HL-60 (cell line): ENCODE measurements around the gene PRDM16.

Experiments used
- DNase-seq, 2 experiments: peaks; one replicate each; pipeline ENCODE4 v3.0.0-alpha.2; 2010 to 2020; ENCODE audit warnings: low read depth in 1 of 2, low spot score in 1 of 2
- H3K27ac ChIP-seq: fragments of 250-450 bp; sonication (Bioruptor Pico); replicated peaks from 2 replicates; pipeline ENCODE4 v1.5.1; 2020; ENCODE audit warnings: mild to moderate bottlenecking, moderate library complexity
- H3K27me3 ChIP-seq: fragments of 250-450 bp; sonication (Bioruptor Pico); 2 replicates; pipeline ENCODE4 v1.5.1; 2021; ENCODE audit warnings: mild to moderate bottlenecking, moderate library complexity; ENCODE audit not compliant: insufficient read depth, poor library complexity, severe bottlenecking
- H3K4me3 ChIP-seq: replicated peaks from 2 replicates; pipeline ENCODE4 v1.5.1; 2011; ENCODE audit warnings: mild to moderate bottlenecking, control low read depth, low read length; ENCODE audit not compliant: insufficient read depth
- GABPA ChIP-seq: IDR thresholded peaks from 2 replicates; pipeline ENCODE4 v1.6.1; 2012; ENCODE audit warnings: low read depth
- POLR2AphosphoS5 ChIP-seq: IDR thresholded peaks from 2 replicates; pipeline ENCODE4 v1.6.1; 2012; ENCODE audit warnings: low read depth
- SPI1 ChIP-seq: IDR thresholded peaks from 2 replicates; pipeline ENCODE4 v1.6.1; 2012; ENCODE audit warnings: low read depth, mild to moderate bottlenecking, borderline replicate concordance
- TF ChIP-seq, protein P1 (sequence below): IDR thresholded peaks from 2 replicates; pipeline ENCODE4 v1.6.1; 2012; ENCODE audit warnings: low read depth; ENCODE audit not compliant: insufficient replicate concordance
- TF ChIP-seq, protein P2 (sequence below): IDR thresholded peaks from one replicate; pipeline ENCODE4 v1.5.1; 2011; ENCODE audit warnings: low read length, control low read depth, inconsistent platforms; ENCODE audit not compliant: insufficient read depth

PRDM16 gene

DNA sequence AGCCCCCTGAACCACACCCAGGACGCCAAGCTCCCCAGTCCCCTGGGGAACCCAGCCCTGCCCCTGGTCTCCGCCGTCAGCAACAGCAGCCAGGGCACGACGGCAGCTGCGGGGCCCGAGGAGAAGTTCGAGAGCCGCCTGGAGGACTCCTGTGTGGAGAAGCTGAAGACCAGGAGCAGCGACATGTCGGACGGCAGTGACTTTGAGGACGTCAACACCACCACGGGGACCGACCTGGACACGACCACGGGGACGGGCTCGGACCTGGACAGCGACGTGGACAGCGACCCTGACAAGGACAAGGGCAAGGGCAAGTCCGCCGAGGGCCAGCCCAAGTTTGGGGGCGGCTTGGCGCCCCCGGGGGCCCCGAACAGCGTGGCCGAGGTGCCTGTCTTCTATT lies 342.8 kb downstream of the PRDM16 start:
- TF ChIP-seq SPI1: no peak
- TF ChIP-seq, protein P1, sequence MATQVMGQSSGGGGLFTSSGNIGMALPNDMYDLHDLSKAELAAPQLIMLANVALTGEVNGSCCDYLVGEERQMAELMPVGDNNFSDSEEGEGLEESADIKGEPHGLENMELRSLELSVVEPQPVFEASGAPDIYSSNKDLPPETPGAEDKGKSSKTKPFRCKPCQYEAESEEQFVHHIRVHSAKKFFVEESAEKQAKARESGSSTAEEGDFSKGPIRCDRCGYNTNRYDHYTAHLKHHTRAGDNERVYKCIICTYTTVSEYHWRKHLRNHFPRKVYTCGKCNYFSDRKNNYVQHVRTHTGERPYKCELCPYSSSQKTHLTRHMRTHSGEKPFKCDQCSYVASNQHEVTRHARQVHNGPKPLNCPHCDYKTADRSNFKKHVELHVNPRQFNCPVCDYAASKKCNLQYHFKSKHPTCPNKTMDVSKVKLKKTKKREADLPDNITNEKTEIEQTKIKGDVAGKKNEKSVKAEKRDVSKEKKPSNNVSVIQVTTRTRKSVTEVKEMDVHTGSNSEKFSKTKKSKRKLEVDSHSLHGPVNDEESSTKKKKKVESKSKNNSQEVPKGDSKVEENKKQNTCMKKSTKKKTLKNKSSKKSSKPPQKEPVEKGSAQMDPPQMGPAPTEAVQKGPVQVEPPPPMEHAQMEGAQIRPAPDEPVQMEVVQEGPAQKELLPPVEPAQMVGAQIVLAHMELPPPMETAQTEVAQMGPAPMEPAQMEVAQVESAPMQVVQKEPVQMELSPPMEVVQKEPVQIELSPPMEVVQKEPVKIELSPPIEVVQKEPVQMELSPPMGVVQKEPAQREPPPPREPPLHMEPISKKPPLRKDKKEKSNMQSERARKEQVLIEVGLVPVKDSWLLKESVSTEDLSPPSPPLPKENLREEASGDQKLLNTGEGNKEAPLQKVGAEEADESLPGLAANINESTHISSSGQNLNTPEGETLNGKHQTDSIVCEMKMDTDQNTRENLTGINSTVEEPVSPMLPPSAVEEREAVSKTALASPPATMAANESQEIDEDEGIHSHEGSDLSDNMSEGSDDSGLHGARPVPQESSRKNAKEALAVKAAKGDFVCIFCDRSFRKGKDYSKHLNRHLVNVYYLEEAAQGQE: no peak
- no peak for TF ChIP-seq POLR2AphosphoS5
- TF ChIP-seq GABPA: no peak
- TF ChIP-seq, protein P2, sequence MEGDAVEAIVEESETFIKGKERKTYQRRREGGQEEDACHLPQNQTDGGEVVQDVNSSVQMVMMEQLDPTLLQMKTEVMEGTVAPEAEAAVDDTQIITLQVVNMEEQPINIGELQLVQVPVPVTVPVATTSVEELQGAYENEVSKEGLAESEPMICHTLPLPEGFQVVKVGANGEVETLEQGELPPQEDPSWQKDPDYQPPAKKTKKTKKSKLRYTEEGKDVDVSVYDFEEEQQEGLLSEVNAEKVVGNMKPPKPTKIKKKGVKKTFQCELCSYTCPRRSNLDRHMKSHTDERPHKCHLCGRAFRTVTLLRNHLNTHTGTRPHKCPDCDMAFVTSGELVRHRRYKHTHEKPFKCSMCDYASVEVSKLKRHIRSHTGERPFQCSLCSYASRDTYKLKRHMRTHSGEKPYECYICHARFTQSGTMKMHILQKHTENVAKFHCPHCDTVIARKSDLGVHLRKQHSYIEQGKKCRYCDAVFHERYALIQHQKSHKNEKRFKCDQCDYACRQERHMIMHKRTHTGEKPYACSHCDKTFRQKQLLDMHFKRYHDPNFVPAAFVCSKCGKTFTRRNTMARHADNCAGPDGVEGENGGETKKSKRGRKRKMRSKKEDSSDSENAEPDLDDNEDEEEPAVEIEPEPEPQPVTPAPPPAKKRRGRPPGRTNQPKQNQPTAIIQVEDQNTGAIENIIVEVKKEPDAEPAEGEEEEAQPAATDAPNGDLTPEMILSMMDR: no peak
- Histone ChIP-seq H3K27ac (no peak overlapping the region), H3K4me3 (no peak overlapping the region), H3K27me3 (no peaks in the 10 kb centered on the region)
- no peak for DNase-seq

DNA sequence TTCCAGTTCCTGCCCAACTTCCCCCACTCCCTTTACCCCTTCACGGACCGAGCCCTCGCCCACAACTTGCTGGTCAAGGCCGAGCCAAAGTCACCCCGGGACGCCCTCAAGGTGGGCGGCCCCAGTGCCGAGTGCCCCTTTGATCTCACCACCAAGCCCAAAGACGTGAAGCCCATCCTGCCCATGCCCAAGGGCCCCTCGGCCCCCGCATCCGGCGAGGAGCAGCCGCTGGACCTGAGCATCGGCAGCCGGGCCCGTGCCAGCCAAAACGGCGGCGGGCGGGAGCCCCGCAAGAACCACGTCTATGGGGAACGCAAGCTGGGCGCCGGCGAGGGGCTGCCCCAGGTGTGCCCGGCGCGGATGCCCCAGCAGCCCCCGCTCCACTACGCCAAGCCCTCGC lies 343.4 kb downstream of the PRDM16 start:
- DNase-seq: no peak
- no peaks in the 10 kb centered on the region for H3K27me3 ChIP-seq
- no peak for TF ChIP-seq POLR2AphosphoS5
- TF ChIP-seq, protein P1: no peak
- TF ChIP-seq, protein P2: no peak
- TF ChIP-seq GABPA: no peak
- TF ChIP-seq SPI1: no peak

DNA sequence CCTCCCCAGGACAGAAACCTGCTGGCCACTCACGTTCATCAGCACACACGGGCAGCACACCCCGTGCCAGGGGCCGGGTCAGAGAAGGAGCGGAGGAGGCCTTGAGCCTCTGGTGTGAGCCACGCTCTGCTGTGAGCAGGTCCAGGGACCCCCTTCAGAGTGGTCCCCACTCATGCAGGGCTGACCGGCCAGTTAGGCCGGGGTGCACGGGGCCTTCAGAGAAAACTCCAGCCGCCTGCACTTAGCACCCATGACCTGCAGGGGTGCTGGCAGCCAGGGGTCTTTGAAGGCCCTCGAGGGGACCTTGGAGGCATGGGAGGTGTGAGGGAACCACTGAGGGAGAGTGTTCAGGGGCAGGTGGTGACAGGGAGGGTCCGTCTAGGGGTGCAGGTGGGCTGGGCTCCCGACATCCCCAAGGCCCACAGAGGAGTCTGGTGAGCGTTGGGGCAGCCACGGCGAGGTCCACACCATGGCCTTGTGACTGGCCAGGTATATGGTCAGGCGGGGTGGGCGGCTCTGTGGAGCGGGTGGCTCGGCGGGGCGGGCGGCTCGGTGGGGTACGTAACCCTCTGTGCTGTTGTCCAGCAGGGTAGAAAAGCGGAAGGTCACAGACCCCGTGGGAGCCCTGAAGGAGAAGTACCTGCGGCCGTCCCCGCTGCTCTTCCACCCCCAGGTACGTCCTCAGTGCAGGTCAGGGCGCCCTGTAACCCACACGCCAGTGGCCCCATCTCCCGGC lies 345.1 kb downstream of the PRDM16 start:
- Histone ChIP-seq H3K27me3 (no peaks in the 10 kb centered on the region), H3K27ac (no peak overlapping the region), H3K4me3 (no peak overlapping the region)
- no peak for TF ChIP-seq GABPA
- TF ChIP-seq POLR2AphosphoS5: no peak
- TF ChIP-seq, protein P1: no peak
- TF ChIP-seq, protein P2: no peak
- no peak for TF ChIP-seq SPI1
- DNase-seq: no peak

More for the DNA sequence above, 343.4 kb downstream of the PRDM16 start:
- H3K4me3 ChIP-seq: no peak overlapping the region
- H3K27ac ChIP-seq: no peak overlapping the region
